ENCODE data around the gene YIPF6.
"Not testable (repeated sequence)": the region's sequence is repeated elsewhere in the genome, so short reads cannot be mapped to it uniquely, and the experiment has no call there.

Gene YIPF6

GRCh38 chrX:68462197-68462596 is 36.7 kb upstream of the YIPF6 start:
- H3K4me3 ChIP-seq (ENCODE audit: low read depth, low read length) = no peak overlapping the region
- no peak for TF ChIP-seq CTCF (IDR thresholded peaks at IDR 0.05; ENCODE audit: insufficient read depth, low read depth, low read length, missing control alignments)
- no peak for DNase-seq (ENCODE audit: low read depth)

- DNase-seq (ENCODE audit: low read depth) = peak; percentile 27
- H3K4me3 ChIP-seq (ENCODE audit: low read depth, low read length) = no peak overlapping the region
- TF ChIP-seq CTCF (IDR thresholded peaks at IDR 0.05; ENCODE audit: insufficient read depth, low read depth, low read length, missing control alignments) = peak; percentile 35
These were observed 36.2 kb upstream of the YIPF6 start for GRCh38 chrX:68462653-68463052.

GRCh38 chrX:68463880-68464279 is 35.0 kb upstream of the YIPF6 start:
- no peak for DNase-seq (ENCODE audit: low read depth)
- H3K4me3 ChIP-seq (ENCODE audit: low read depth, low read length) = no peak overlapping the region
- no peak for TF ChIP-seq CTCF (IDR thresholded peaks at IDR 0.05; ENCODE audit: insufficient read depth, low read depth, low read length, missing control alignments)

- no peak for TF ChIP-seq CTCF (IDR thresholded peaks at IDR 0.05; ENCODE audit: insufficient read depth, low read depth, low read length, missing control alignments)
- no peak for DNase-seq (ENCODE audit: low read depth)
- no peak overlapping the region for H3K4me3 ChIP-seq (ENCODE audit: low read depth, low read length)
These were observed 34.1 kb upstream of the YIPF6 start for GRCh38 chrX:68464796-68465195.

- no peak for TF ChIP-seq CTCF (IDR thresholded peaks at IDR 0.05; ENCODE audit: insufficient read depth, low read depth, low read length, missing control alignments)
- no peak overlapping the region for H3K4me3 ChIP-seq (ENCODE audit: low read depth, low read length)
- no peak for DNase-seq (ENCODE audit: low read depth)
These were observed 17.9 kb upstream of the YIPF6 start for GRCh38 chrX:68480969-68481368.

GRCh38 chrX:68486198-68486597 is 12.7 kb upstream of the YIPF6 start:
- not testable (repeated sequence) for H3K4me3 ChIP-seq (ENCODE audit: low read depth, low read length); DNase-seq (ENCODE audit: low read depth)

- no peak for TF ChIP-seq CTCF (IDR thresholded peaks at IDR 0.05; ENCODE audit: insufficient read depth, low read depth, low read length, missing control alignments)
- H3K4me3 ChIP-seq (ENCODE audit: low read depth, low read length) = no peak overlapping the region
- DNase-seq (ENCODE audit: low read depth) = no peak
These were observed 11.6 kb upstream of the YIPF6 start for GRCh38 chrX:68487254-68487653.
